Nucleus accumbens (tissue), 56 donors: ENCODE measurements around the gene UBE2E1.

Experiments
- DNase-seq, 56 donors: peaks; one replicate each; lab custom pipeline; 2025; lab: John Stamatoyannopoulos, UW

Gene UBE2E1

DNA sequence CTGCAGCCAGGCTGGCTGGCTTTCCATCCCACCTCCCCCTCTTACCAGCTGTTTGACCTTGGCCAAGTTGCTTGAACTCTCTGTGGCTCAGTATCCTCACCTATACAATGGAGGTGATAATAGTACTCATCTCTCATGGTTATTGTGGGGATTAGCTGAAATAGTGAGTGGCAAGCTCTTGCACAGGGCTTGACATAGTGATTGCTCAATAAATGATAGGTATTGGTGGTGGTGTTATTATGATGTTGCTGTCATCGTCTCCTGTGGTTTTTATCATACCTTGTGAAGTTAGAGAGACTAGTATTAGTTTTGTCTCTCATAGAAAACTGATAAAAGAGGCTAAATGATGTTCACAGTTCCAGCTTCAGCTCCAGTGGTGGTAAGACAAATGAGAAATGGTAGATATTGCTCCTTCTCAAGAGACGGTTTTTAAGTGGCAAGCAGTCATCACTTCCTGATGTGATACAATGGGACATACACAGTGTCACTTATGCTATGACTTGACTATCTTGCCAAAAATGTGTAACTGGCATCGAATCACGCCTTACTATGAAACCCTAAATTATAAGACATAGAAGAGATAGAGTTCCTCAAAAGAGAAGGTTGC is 12.1 kb upstream of the UBE2E1 start:
- DNase-seq, result no peak

DNA sequence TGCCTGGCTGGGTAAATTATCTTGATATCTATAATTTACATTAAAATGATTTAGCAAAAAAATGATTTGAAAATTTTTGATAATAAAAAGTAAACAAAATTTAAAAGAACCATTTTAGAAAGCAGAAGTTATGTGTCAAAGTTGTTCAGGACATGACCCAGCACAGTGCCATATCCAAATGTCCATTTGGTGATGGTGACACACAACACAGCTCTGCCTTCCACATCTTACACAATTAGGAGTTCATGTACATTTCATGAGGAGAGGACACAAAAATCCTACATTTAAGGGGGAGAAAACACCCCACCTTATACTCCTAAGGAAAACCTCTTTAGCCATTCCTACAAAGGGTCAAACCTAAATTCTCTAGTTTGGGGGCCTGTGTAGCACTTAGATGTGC is 10.7 kb upstream of the UBE2E1 start:
- DNase-seq, result no peak

DNA sequence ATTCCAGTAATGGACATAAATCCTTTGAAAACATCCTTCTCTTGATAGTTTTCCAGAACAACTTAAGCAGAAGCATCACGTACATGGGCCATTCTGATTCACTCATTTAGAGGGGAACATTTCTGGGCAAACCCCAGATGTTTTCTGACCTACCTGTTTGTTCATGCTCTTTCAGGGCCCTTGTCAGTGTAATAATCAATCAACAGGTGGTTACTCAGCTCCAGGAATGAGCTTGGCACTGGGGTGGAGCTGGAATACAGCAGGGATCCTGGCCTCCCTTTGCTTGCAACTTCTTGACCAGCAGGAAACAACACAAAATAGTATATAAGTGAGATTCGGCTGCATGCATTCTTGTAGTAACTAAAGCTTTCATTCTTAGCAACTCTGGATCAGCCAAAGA is 9.2 kb upstream of the UBE2E1 start:
- DNase-seq, result no peak

DNA sequence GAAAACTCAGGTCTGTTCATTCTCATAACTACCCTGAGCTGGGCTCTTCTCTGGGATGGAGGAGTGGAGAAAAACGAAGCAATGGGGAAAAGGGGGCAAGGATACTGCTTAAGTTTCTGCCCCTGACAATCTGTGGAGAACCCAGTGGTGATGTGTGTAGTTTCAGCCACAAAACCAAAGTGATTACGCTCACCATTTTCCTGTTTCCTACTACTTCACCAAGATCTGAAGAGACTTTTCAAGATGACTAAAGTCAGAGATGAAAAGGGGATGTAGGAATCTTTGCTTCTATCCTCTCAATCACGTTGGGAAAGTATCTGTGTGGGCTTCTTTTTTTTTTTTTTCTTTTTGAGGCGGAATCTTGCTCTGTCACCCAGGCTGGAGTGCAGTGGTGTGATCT is 8.3 kb upstream of the UBE2E1 start:
- DNase-seq, result no peak

DNA sequence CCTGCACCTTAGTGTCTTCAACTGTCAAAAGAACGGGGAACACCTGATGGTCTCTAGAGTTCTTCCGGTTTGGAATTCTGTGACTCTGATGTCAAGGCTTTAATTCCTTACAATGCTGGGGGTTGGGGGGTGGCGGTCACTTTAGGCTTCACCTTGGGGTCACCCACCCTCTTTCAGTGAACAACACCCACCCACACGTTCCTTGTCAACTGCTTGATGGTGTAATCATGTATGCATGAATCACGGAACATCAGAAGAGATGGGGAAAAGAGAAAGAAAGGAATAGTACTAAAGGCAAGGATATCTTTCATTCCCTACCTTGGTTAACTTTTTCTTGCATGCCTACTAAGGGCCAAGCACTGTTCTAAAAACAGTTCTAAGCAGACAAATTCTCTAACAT is 7.3 kb upstream of the UBE2E1 start:
- DNase-seq, result no peak

DNA sequence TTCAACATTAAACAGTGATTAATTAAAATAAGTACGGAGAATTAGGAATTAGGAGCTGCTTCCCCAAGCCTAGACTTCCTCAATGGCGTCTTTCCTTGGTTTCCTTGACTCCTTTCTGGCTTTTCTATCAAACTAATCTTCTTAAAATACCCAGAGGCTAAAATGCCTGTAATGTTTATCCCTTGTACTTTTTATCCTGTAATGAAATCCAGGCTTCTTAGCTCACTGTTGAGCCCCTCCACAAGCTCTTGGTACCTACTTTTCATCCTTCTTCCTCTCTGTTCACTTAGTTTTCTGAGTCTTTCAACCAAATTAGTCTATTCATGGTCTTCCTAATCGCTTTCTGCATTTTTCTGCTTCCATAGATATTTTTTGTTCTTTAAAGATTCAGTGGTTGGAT is 6.9 kb upstream of the UBE2E1 start:
- DNase-seq, result no peak

DNA sequence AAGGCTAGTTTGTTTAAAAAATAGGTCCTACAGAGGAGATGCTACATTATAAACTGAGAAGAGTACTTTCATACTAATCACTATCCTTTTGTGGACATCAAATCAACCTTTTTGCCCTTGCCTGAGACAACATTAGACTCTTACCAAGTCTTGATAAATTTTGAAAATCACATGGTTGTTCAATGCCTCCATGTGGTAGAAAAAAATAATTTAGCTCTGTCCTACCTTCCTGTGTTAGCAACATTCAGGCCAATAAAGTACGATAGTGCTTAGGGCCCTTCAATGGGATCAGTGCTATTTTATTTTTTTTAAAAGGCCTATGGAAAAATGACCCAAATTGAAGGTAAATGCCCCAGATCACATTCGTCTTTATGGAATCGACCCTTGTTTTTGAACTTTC is 5.0 kb upstream of the UBE2E1 start:
- DNase-seq, result no peak

DNA sequence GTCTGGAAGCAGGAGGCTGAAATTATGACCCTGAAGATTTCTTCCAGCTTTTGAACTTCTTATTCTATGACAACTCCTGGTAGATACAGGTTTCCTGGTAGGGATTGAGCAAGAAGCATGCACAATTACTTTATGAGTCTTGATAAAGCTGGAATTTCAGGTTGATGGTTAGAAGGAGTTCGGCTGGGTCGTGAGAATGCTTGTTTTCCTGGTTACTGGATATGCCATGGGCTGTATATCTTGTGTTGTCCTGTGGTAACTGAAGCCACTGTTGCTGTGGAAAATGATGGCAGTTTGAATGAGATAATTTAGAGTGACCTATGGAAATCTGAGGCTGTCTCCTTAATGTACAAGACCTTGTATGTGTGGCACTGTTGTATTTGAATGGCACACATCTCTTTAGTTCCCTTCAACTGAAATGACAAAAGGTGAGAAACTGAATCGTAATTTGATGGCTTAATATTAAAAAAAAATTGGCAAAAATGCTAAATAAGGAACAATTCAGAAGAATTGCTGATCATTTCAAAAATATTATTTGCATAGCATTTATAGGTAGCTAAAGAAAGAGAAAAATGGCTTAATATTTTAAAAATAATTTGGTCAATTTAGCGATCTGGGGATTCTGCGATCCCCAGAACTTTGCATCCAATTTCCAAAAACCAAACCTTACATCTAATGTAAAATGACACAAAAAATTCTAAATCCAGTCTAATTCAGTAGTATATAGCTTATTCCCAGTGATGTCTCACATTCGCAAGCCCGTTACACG is 1.1 kb upstream of the UBE2E1 start:
- DNase-seq, result no peak

DNA sequence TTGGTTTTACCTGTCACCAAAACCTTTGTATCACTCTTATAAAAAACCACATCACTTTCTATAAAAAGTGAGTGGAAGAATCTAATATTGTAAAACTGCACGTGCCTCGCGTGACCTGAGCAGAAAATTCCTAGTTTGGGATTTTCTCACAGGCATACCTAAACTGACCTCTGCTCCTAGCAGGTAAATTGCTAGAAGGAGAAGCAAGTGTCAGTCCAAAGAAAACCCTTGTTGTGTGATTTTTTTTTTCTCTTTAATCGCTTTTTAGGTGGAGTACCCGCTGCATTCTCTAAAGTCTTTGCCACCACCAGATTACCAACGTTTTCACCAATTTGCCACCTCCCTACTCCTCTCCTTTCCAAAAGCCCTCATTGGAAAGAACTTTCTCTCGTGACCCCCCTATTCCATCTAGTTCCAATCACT is 534 bp upstream of the UBE2E1 start:
- no peak for DNase-seq

DNA sequence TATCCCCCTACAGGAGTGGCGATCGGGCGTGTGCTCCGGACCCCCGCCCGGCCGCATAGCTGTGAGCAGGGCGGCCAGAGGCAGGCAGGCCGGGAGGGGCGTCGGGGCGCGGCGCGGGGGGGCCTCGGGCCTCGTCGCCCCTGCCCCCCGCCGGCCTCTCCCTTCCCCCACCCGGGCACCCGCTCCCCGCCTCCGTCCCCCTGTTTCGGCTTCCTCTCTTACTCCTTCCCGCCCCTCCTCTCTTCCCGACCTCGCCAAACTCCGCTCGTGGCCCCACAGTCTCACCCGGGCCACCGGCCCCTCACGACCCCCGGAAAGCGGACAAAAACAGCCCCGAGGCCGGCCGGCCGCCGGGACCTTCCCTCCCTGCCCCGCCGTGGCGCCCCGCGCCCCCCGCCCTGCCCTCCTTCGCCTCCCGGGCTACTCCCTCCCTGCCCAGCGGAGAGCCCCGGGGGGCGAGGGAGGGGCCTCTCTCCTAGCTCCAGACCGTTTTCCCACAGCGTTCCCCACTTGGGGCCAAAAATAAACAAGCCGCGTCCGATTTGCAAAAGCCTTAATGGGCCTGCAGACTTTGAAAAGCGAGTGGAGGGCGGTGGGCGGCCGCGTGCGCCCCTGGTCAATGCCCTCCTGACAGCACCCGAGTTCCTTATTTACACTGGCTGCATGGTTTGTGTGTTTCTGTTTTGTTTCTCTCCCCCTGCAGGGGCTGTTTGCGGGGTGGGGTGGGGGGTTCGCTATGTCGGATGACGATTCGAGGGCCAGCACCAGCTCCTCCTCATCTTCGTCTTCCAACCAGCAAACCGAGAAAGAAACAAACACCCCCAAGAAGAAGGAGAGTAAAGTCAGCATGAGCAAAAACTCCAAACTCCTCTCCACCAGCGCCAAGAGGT is 1.0 kb downstream of the UBE2E1 start:
- DNase-seq, result peak in 33 of 56 donors; percentile 10 to 68 (median 35)

DNA sequence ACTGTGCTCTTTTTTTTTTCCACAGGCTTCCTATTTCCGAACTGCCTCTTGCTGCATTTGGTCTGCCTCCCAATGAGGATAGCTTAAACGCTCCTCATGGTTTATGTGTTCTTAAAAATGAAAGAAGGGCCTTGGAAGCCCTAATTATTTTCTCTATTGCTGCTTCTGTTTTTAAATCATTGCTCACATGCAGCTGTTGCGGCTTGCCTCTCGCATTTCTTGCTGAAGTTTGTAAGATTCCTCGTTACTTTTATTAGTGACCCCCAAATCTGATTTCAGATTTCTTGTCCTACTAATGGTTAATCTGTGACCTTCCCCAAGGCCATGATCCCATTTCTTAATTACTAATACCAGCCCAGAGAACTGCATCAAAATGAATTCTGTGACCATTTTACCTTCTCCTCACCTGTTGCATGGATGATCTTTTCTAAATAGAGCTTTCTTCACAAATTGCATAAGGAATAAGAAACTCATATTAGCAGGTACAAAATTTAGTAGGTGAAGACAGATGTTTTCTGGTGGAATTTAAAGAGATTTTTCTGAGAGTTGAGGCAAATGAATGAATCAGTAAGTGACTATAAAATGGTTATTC is 1.8 kb downstream of the UBE2E1 start:
- DNase-seq, result no peak

DNA sequence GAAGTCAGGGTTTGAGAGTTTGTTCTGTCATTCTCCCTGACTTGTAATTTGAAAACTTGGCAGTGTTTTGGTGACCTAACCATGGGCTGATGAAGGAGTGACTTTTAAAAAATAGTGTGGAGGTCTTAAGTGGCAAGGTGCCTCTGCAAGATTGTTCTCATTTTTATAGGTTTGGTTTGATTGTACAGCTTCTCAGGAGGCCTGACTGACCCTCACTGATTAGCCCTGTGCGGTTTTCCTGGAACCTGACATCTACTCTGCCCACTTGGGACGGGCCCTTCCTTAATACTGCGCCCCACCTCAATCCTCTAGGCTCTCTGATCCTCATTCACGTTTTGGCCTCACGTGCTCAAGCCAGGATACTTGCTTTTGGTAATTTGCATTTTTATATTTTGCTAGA is 2.8 kb downstream of the UBE2E1 start:
- DNase-seq, result no peak

DNA sequence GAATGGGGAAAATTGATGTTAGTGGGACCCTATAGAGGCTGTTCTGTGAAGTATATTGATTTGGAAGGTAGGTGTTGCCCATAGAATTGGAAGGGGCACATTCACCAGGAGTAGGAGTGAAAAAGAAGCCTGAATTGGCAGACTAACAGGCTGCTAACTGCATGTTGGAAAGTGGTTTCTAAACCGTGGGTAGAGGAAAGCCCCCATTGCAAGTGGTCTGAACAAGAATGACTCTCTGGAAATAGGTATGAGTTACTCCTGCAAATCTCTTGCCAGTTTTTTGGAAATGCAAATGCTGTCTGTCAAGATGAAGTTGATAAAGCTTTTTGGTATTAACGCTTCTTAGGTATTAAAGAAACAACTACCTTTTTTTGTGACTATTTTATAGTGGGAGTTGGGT is 3.5 kb downstream of the UBE2E1 start:
- no peak for DNase-seq

DNA sequence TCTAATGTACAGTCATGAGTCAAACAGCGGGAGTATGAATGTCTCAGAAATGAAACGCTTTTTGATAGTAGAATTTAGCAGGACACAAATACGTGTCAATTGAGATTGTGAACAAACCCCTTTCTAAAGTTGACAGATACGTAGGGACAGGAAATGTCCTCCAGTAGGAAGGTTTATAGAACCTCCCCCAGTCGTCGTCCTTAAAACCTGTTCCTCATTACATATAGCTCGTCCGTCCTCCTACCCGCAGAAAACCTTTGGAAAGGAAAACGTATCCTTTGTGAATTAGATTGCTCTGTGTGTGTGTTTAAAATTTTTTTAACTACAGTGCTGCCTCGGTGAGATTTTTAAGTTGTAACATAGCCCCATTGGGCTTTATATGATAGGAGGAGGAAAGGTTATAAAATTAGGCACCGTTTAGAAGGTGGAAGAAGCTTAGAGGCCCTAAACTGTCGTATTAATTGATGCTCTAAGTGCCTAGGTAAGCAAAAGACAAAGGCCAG is 4.1 kb downstream of the UBE2E1 start:
- no peak for DNase-seq

DNA sequence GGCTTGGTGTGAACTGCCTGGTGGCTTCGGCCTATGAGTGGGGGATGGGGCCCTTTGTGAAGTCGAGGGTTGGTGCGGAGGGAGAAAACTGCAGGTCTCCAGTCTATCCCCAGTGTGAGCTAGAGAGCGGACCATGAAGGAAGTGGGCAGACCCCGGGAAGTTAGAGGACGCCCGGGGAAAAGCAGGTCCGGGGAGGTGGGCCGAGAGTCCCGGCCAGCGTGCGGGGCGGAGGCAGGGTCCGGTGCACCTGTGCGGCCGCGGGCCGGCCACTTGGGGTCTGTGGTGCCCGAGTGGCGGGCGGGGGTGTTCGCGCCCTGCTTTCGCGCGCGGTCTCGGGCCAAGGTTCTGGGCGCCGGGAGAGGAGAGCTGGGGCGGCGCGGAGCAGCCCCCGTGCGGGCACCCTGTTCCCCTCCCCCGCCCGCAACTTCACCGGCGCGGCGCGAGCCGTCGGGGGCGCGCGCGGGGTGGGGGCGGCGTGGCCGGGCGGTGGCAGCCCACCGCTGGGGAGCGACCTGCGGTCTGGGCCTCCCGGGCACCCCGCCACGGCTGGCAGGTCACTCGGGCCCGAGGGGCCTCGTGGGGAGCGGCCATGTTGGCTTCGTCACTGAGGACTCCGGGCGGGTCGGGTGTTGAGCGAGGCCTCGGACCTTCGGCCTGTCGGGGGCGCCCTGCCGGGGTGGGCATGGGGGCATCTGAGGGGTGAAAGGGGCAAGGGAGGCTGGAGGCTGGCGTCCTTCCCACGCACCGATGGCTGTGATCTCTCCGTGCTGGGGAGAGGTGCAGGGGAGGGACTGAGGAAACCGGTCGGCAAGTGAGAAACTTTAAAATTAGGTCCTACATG is 4.8 kb downstream of the UBE2E1 start:
- peak in 42 of 56 donors; percentile 4 to 81 (median 44) for DNase-seq

DNA sequence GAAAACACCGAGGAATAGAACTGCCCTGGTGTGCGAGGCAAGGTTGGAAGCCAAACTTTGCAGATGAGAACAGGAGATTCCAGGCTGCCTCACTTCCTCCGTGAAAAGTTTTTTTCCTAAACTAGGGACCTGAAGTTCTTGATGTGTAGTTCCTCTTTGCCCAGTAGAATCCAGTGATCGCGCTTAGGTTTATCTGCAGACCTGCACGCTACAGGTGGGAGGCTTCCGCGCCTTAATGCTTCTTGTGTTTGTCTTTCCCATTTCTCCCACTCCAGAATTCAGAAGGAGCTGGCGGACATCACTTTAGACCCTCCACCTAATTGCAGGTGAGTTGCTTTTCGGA is 5.4 kb downstream of the UBE2E1 start:
- peak in 1 of 56 donors; percentile 36 for DNase-seq

DNA sequence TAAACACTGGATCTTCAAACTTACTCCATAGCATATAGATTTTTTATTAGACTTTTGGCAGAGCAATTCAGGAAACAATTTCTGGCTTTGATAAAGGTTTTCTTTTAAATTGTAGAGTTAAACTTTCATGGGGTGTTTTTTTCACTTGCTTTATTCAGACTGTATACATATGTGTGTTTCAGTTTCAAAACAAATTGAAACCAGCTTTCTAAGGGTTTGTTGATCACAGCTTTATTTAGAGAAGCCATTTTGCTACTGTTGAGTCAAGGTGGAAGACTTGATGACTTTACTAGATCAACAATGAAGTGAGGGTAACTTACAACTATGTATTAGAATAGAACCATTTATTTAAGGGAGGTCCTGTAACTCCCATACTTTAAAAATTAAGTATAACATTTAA is 6.2 kb downstream of the UBE2E1 start:
- DNase-seq, result no peak

DNA sequence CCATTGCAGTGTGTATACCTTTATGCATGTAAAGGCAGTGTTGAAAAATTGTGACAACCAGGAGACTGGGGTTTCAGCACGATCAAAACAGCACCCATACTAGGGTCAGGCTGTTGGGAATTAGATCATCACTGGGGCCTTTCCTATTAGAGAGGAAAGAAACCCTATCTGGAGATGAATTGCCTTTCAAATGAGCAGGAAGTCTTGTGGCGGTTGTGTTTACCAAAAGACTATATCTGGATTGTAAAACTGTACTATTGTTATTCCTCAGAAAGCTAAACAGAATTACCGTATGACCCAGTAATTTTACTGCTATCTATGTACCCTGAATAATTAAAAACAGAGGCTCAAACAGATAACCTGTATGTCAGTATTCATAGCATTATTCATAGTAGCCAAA is 10.1 kb downstream of the UBE2E1 start:
- DNase-seq, result no peak

DNA sequence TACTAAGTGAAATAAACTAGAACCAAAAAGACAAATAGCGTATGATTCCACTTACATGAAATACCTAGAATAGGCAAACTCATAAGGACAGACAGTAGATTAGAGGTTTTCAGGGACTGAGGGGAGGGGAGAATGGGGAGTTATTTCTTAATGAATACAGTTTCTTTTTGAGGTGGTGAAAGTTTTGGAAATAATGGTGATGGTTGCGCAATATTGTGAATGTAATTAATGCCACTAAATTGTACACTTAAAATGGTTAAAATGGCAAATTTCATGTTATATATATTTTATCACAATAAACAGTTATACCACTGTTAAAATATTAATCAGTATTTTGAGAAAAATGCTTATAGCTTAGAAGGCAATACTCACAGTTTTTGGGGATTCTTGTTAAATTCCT is 11.0 kb downstream of the UBE2E1 start:
- DNase-seq, result no peak
